Activated naive CD4-positive, alpha-beta T cell treated with anti-CD3 and anti-CD28 coated beads, Interleukin-2, amount 10 ng/mL, durations not matched to agents 7 days and 5 days (primary cell): ENCODE data around the gene KBTBD13.

Source experiments
- CTCF ChIA-PET: fragments of 350-600 bp; sonication (Branson Sonifier 250); formaldehyde crosslinking; loops from one replicate; lab custom pipeline; 2021; ENCODE audit warnings: antibody characterized with exemption; lab: Charles Lee
- DNase-seq: peaks from one replicate; pipeline ENCODE4 v3.0.0-alpha.2; 2020
- H3K27ac Mint-ChIP-seq: one replicate; pipeline ENCODE4 v1.8.0; 2021; ENCODE audit warnings: mild to moderate bottlenecking, moderate library complexity, mixed read lengths
- H3K27me3 Mint-ChIP-seq: one replicate; pipeline ENCODE4 v1.8.0; 2021; ENCODE audit warnings: mild to moderate bottlenecking, mixed read lengths
- H3K36me3 Mint-ChIP-seq: one replicate; pipeline ENCODE4 v1.8.0; 2021; ENCODE audit warnings: mixed read lengths
- H3K4me1 Mint-ChIP-seq: one replicate; pipeline ENCODE4 v1.8.0; 2021; ENCODE audit warnings: mixed read lengths
- H3K4me3 Mint-ChIP-seq: one replicate; pipeline ENCODE4 v1.8.0; 2021; ENCODE audit warnings: mild to moderate bottlenecking, moderate library complexity, mixed read lengths
- H3K9me3 Mint-ChIP-seq: one replicate; pipeline ENCODE4 v1.8.0; 2021; ENCODE audit warnings: mixed read lengths

Gene KBTBD13

DNA sequence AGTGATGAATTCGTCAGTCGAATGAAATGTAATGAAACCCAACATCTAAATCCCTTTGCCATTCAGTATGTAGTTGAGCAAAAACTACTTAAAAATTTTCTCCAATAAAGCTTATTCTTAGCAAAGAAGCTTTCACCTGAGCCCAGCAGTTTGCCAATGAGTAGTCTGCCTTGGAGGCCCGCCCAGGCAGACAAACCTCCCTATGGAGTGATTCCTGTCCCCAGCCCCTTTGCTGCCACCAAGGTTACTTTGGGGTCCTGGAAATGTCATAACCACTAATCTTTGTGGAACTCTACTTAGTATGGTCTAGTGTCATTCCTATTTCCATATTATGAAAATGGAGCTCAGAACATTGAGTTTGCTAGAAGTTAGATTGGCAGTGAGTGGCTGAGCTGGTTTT, 26.4 kb downstream of the KBTBD13 start:
- no peak for DNase-seq
- peaks cover 14% of the 10 kb centered on the region for H3K36me3 Mint-ChIP-seq
- no peak overlapping the region for H3K4me3 Mint-ChIP-seq
- H3K27ac Mint-ChIP-seq, result no peak overlapping the region
- CTCF ChIA-PET, result interaction anchor here (0.7 to 1.1 kb wide), 6 partner anchors 10 to 195 kb away, joined by 3 to 4 read pairs (median 3); no protein-coding TSS in a partner anchor
- H3K4me1 Mint-ChIP-seq, result no peaks in the 10 kb centered on the region
- H3K27me3 Mint-ChIP-seq, result no peaks in the 10 kb centered on the region
- no peaks in the 10 kb centered on the region for H3K9me3 Mint-ChIP-seq

DNA sequence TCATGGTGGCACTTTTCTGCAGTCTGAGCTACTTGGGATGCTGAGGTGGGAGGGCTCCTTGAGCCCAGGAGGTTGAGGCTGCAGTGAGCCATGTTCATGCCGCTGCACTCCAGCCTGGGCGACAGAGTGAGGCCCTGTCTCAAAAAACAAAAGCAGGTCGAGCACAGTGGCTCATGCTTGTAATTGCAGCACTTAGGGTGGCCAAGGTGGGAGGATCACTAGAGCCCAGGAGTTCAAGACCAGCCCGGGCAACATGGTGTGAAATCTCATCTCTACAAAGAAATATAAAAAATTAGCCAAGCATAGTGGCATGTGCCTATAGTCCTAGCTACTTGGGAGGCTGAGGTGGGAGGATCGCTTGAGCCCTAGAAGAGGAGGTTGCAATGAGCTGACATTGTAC, 28.5 kb downstream of the KBTBD13 start:
- CTCF ChIA-PET, result no interaction called here
- Mint-ChIP-seq H3K4me3 (no peak overlapping the region), H3K27ac (no peak overlapping the region), H3K36me3 (peaks cover 11% of the 10 kb centered on the region), H3K4me1 (no peaks in the 10 kb centered on the region), H3K27me3 (no peaks in the 10 kb centered on the region), H3K9me3 (no peaks in the 10 kb centered on the region)
- no peak for DNase-seq

DNA sequence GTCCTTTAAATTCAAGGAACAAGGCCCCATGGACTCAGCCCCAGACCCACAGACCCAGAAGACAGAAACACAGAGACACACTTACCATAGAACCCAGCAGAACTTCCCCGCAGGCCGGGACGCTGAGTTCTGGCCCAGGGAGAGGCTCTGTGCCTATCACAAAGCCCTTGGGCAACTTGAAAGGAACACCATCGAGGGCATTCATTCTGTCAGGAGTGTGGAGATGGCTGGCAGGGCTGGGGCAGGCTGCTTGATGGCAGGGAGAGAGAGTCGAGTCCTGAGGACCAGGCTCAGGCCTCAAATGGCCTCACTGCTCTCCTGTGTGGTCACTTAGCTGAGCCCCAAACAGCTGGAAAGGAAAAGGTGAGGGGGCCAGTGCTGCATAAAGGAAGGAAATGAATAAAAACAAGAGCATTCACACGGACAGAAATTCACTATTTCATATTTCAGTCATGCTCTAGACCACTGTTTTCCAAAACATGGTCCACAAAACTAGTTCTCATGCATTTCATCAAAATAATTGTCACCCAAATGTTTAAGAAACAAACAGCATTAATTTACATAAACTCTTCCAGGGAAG, 29.6 kb downstream of the KBTBD13 start:
- peaks cover 14% of the 10 kb centered on the region for H3K36me3 Mint-ChIP-seq
- no peaks in the 10 kb centered on the region for H3K27me3 Mint-ChIP-seq
- no peak for DNase-seq
- CTCF ChIA-PET, result no interaction called here
- H3K9me3 Mint-ChIP-seq, result no peaks in the 10 kb centered on the region
- H3K4me1 Mint-ChIP-seq, result no peaks in the 10 kb centered on the region
- H3K27ac Mint-ChIP-seq, result no peak overlapping the region
- no peak overlapping the region for H3K4me3 Mint-ChIP-seq

DNA sequence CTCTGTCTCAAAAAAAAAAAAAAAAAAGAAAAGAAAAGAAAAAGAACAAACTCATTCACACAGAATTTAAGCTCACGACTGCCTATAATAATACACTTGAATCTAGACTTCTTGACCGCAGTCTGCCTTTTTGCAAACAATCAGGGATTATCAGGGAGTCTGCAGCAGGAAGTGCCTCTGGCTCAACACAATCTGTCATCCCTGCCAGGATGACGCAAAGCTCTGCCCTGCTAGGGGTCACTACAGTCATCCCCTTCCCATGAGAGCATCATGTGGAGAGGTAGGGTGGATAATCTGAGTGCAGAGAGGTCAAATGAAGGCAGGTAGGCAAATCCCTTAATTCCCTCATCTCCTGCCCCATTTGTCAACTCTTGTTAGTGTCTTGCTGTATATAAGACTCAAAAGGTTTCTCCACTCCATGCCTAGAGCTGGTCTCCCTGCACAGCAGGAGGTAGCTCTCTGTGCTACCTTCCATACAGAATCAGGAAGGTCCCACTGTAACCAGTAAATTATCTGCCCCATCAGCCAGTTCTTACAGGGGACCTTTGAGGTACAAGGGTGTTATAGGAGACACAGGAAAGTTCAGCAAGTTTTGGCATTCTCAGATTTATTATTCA, 34.2 kb downstream of the KBTBD13 start:
- no peak overlapping the region for H3K27ac Mint-ChIP-seq
- H3K4me3 Mint-ChIP-seq, result no peak overlapping the region
- no peaks in the 10 kb centered on the region for H3K4me1 Mint-ChIP-seq
- H3K27me3 Mint-ChIP-seq, result no peaks in the 10 kb centered on the region
- H3K36me3 Mint-ChIP-seq, result peaks cover 23% of the 10 kb centered on the region
- CTCF ChIA-PET, result interaction anchor here (1.0 kb wide), 1 partner anchor 9 kb away, joined by 3 read pairs; no protein-coding TSS in a partner anchor
- H3K9me3 Mint-ChIP-seq, result no peaks in the 10 kb centered on the region
- DNase-seq, result no peak

DNA sequence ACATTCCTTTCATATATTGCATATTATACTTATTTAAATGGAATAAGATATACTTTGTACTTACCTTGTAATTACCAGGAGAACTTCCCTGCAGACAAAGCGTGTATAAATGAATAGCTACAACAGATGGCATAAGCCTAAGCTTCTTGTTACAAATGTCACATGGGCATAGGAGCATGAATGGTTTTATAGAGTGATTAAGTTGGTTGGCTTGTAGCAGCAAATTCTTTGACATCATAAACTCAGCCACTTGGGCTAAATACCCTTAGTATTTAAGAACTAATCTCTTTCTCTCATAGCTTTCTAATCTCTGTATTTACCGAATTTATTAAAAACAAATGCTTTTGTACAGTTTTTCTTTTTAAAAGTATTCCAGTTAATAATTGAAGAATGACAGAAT, 38.5 kb downstream of the KBTBD13 start, which contains the start of gene UBAP1L:
Gene UBAP1L, minus strand, starts transcription at position 115 of the 400 bp plus-strand sequence. CDS start 8,985 bp downstream, outside the sequence.
- CTCF ChIA-PET, result interaction anchor here (0.7 to 2.0 kb wide), 2 partner anchors 14 to 92 kb away, joined by 3 to 6 read pairs; no protein-coding TSS in a partner anchor
- no peaks in the 10 kb centered on the region for H3K27me3 Mint-ChIP-seq
- DNase-seq, result no peak
- H3K4me3 Mint-ChIP-seq, result no peak within 1 kb of the TSS
- no peaks in the 10 kb centered on the region for H3K9me3 Mint-ChIP-seq
- no peaks in the 10 kb centered on the region for H3K4me1 Mint-ChIP-seq
- no peak within 1 kb of the TSS for H3K27ac Mint-ChIP-seq
- H3K36me3 Mint-ChIP-seq, result peaks cover 44% of the 10 kb centered on the region

DNA sequence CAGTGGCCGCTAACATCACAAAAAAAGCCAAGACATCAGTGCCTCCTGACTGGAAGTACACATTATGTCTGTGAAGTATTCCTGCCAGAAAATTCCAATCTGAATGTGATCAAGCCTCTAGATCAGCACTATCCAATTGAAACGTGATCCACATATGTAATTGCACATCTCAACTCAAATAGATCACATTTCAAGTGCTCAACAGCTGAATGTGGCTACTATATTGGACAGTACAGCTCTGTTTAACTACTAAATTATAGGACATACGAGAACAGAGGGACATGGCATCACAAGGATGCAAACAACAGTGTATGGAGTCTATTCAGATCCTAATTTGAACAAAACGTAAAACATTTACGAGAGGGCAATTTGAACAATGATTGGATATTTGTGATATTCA, 39.0 kb downstream of the KBTBD13 start:
- CTCF ChIA-PET, result interaction anchor here (0.7 kb wide), 1 partner anchor 92 kb away, joined by 3 read pairs; no protein-coding TSS in a partner anchor
- H3K4me1 Mint-ChIP-seq, result no peaks in the 10 kb centered on the region
- no peak overlapping the region for H3K4me3 Mint-ChIP-seq
- no peak overlapping the region for H3K27ac Mint-ChIP-seq
- DNase-seq, result no peak
- H3K9me3 Mint-ChIP-seq, result no peaks in the 10 kb centered on the region
- peaks cover 44% of the 10 kb centered on the region for H3K36me3 Mint-ChIP-seq
- no peaks in the 10 kb centered on the region for H3K27me3 Mint-ChIP-seq
